Measurements from ENCODE around the gene NDUFS8. TPM values are rescaled to one million over a fixed set of nuclear protein-coding genes. Genes with fewer than 3 reads are reported as not detected.
"Not testable (repeated sequence)": the region's sequence is repeated elsewhere in the genome, so short reads cannot be mapped to it uniquely, and the experiment has no call there.

Gene NDUFS8
- total RNA-seq, 1 experiment from 2014 or later, result 576 TPM

GRCh38 chr11:67993821-67994220 is 36.7 kb upstream of the NDUFS8 start:
- H3K36me3 ChIP-seq (ENCODE audit: low read depth, low read length); POLR2A ChIA-PET (ENCODE audit: unreplicated experiment); BruUV-seq (replicated peaks); H3K9me3 ChIP-seq (ENCODE audit: low read length); H3K4me2 ChIP-seq (ENCODE audit: low read length); intact Hi-C loops (cut with micrococcal nuclease); H3K4me1 ChIP-seq (ENCODE audit: insufficient read depth, low read length); H3K9ac ChIP-seq (ENCODE audit: low read length); ATAC-seq; H3K27ac ChIP-seq (ENCODE audit: low read length); H3F3A ChIP-seq (ENCODE audit: low read length, unreplicated experiment); H4K20me1 ChIP-seq (ENCODE audit: low read length); H2AFZ ChIP-seq (ENCODE audit: low read length); H3K9me2 ChIP-seq (replicated peaks; ENCODE audit: low read length); H3K27me3 ChIP-seq (ENCODE audit: low read length); H3K79me2 ChIP-seq (ENCODE audit: low read length); H3K4me3 ChIP-seq (ENCODE audit: low read length): not testable (repeated sequence)
- peak; percentile 77 for DNase-seq
- TF ChIP-seq, protein P1, sequence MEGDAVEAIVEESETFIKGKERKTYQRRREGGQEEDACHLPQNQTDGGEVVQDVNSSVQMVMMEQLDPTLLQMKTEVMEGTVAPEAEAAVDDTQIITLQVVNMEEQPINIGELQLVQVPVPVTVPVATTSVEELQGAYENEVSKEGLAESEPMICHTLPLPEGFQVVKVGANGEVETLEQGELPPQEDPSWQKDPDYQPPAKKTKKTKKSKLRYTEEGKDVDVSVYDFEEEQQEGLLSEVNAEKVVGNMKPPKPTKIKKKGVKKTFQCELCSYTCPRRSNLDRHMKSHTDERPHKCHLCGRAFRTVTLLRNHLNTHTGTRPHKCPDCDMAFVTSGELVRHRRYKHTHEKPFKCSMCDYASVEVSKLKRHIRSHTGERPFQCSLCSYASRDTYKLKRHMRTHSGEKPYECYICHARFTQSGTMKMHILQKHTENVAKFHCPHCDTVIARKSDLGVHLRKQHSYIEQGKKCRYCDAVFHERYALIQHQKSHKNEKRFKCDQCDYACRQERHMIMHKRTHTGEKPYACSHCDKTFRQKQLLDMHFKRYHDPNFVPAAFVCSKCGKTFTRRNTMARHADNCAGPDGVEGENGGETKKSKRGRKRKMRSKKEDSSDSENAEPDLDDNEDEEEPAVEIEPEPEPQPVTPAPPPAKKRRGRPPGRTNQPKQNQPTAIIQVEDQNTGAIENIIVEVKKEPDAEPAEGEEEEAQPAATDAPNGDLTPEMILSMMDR (conservative IDR thresholded peaks at IDR 0.05; ENCODE audit: low read depth, low read length), result peak; percentile 55
- CTCF ChIA-PET, result interaction anchor here (1.5 kb wide), 1 partner anchor 38 kb away, joined by 4 read pairs; no protein-coding TSS in a partner anchor

- CTCF ChIA-PET, result interaction anchor here (1.5 kb wide), 1 partner anchor 38 kb away, joined by 4 read pairs; no protein-coding TSS in a partner anchor
- H3K9ac ChIP-seq (ENCODE audit: low read length); BruUV-seq (replicated peaks); intact Hi-C loops (cut with micrococcal nuclease); H3F3A ChIP-seq (ENCODE audit: low read length, unreplicated experiment); H3K4me2 ChIP-seq (ENCODE audit: low read length); H4K20me1 ChIP-seq (ENCODE audit: low read length); H2AFZ ChIP-seq (ENCODE audit: low read length); H3K9me3 ChIP-seq (ENCODE audit: low read length); H3K9me2 ChIP-seq (replicated peaks; ENCODE audit: low read length); POLR2A ChIA-PET (ENCODE audit: unreplicated experiment); H3K36me3 ChIP-seq (ENCODE audit: low read depth, low read length); ATAC-seq; H3K79me2 ChIP-seq (ENCODE audit: low read length); H3K4me1 ChIP-seq (ENCODE audit: insufficient read depth, low read length); DNase-seq; H3K27me3 ChIP-seq (ENCODE audit: low read length); H3K4me3 ChIP-seq (ENCODE audit: low read length); H3K27ac ChIP-seq (ENCODE audit: low read length): not testable (repeated sequence)
These were observed 36.1 kb upstream of the NDUFS8 start for GRCh38 chr11:67994387-67994786.

DNA sequence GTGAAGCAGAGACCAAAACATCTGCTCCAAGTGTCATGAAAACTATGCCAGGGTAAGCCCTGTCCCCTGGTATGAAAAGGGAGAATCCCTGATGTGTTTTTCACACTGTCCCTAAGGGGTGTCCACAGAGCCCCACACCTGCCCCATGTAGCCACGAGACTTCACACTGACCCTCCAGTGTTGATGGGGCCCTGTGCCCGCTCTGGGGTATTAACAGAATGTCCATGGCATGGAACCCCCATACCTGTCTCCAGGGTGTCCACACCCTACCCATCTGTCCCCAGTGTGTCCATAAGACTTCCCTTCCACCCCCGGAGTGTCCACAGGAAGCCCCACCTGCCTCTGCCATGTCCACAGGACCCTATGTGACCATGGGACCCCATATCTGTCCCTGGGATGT is 35.4 kb upstream of the NDUFS8 start:
- H3K9me2 ChIP-seq (replicated peaks; ENCODE audit: low read length); CTCF ChIA-PET; H3K27ac ChIP-seq (ENCODE audit: low read length); intact Hi-C loops (cut with micrococcal nuclease); H3K4me1 ChIP-seq (ENCODE audit: insufficient read depth, low read length); H3K79me2 ChIP-seq (ENCODE audit: low read length); ATAC-seq; H3K9me3 ChIP-seq (ENCODE audit: low read length); H3K27me3 ChIP-seq (ENCODE audit: low read length); H3K36me3 ChIP-seq (ENCODE audit: low read depth, low read length); H3F3A ChIP-seq (ENCODE audit: low read length, unreplicated experiment); H2AFZ ChIP-seq (ENCODE audit: low read length); BruUV-seq (replicated peaks); H3K9ac ChIP-seq (ENCODE audit: low read length); DNase-seq; POLR2A ChIA-PET (ENCODE audit: unreplicated experiment); H4K20me1 ChIP-seq (ENCODE audit: low read length); H3K4me2 ChIP-seq (ENCODE audit: low read length); H3K4me3 ChIP-seq (ENCODE audit: low read length): not testable (repeated sequence)

- H3K27me3 ChIP-seq (ENCODE audit: low read length); H3K79me2 ChIP-seq (ENCODE audit: low read length); BruUV-seq (replicated peaks); H3K27ac ChIP-seq (ENCODE audit: low read length); ATAC-seq; H4K20me1 ChIP-seq (ENCODE audit: low read length); DNase-seq; intact Hi-C loops (cut with micrococcal nuclease); H3K4me3 ChIP-seq (ENCODE audit: low read length); H2AFZ ChIP-seq (ENCODE audit: low read length); H3K9me2 ChIP-seq (replicated peaks; ENCODE audit: low read length); H3K36me3 ChIP-seq (ENCODE audit: low read depth, low read length); CTCF ChIA-PET; H3K4me1 ChIP-seq (ENCODE audit: insufficient read depth, low read length); H3F3A ChIP-seq (ENCODE audit: low read length, unreplicated experiment); POLR2A ChIA-PET (ENCODE audit: unreplicated experiment); H3K9me3 ChIP-seq (ENCODE audit: low read length); H3K4me2 ChIP-seq (ENCODE audit: low read length); H3K9ac ChIP-seq (ENCODE audit: low read length): not testable (repeated sequence)
These were observed 34.9 kb upstream of the NDUFS8 start for GRCh38 chr11:67995579-67995978.

All from PC-3 (cell line).